GM21515 (cell line): Measurements from ENCODE around the gene TGFA.

Experiments
- ATAC-seq: cut with Tn5 transposase; IDR thresholded peaks from one replicate; pipeline ENCODE4 v1.9.1; 2021; ENCODE audit not compliant: unreplicated experiment

The TGFA gene

GRCh38 chr2:70525032-70525431, 28.6 kb downstream of the TGFA start:
- ATAC-seq, result no peak

DNA sequence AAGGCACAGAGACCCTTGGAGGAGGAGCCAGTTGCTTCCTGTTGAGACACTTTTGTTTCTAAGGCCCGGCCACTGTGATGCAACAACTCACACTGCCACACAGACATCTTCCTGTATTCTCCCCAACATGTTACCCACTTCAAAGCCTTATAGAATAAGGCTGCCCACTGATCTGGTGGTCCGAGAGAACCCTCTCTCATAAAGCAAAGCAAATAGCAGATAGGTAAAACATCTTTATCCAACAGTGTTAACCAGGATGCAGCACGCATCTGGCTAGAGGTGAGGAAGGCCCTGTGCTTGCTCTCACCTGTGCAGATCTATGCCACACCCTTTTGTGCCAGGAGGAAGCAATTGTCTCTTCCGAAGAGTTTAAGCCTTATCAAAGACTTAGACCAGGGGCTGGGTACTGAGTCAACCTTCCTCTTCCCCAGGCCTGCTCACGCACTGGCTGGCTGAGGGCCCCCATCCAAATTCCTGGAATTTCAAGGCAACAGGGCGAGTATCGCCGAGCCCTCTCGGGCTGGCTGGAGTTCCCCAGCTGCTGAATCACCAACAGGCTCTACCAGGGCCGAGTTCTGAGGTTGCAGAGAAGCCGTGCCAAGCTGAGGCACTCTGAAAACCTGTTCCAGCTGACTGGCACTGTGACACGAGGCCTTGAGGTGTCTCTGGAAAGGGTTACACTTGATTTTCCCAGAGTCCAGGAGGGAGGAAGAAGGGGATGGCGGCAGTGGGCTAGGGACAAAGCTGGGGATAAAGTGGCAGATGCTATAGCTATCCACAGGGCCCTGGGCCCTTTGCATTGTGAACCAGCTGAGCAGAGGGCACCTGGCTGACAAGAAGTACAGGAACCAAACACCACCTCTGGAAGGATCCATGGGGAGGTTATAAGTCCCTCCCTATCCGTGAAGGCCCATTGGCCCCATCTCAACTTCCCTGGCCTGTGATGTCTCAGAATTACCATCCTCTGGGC, 29.3 kb downstream of the TGFA start:
- ATAC-seq, result no peak

DNA sequence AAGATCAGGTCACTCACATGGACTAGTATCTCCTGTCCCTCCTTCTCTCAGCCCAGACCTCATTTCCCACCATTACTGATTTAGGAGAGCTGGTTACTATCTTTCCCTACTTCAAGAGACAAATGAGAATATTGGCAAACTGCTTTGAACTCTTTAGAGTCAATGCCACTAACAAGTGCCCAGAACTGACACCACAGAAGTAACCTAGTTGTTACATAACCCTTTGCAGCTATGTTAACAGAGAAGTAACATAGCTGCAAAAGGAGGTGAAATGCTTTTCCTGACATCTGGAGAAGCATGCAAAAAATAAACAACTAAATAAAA, 30.0 kb downstream of the TGFA start:
- no peak for ATAC-seq

DNA sequence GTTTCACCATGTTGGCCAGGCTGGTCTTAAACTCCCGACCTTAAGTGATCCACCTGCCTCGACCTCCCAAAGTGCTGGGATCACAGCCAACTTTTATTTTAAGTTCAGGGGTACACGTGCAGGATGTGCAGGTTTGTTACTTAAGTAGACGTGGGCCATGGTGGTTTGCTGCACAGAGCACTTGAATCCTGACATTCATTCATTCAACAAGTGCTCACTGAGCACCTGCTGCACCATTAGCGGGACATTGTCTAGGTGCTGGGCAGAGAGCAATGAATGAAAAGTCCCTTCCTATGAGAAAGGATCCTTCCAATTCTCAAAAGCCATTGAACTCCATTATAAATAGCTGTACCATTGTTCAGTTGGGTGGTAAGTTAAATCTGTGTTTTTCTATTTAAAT, 31.0 kb downstream of the TGFA start:
- no peak for ATAC-seq

- no peak for ATAC-seq
These were observed 32.8 kb downstream of the TGFA start for GRCh38 chr2:70520825-70521224.

GRCh38 chr2:70519453-70519852, 34.2 kb downstream of the TGFA start:
- ATAC-seq, result no peak

GRCh38 chr2:70518557-70518956, 35.1 kb downstream of the TGFA start:
- no peak for ATAC-seq

DNA sequence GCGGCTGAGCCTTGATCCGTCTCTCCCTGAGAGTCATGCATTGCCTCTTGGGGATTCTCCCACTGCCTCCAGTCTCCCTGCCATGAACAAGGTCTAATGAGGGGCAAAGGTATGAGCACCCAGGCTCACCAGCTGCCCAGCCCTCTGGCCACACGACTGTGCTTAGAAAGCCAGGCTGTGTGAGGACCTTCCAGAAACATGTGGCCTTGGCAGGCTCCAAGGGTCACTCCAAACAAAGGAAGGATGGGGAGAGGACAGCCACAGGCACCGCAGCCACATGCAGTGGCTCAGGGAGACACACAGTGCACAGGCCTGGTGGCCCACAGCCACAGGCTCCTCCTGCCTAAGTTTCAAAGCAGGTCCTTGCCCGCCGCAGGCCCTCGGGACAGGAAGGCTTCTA, 35.8 kb downstream of the TGFA start:
- ATAC-seq, result no peak

DNA sequence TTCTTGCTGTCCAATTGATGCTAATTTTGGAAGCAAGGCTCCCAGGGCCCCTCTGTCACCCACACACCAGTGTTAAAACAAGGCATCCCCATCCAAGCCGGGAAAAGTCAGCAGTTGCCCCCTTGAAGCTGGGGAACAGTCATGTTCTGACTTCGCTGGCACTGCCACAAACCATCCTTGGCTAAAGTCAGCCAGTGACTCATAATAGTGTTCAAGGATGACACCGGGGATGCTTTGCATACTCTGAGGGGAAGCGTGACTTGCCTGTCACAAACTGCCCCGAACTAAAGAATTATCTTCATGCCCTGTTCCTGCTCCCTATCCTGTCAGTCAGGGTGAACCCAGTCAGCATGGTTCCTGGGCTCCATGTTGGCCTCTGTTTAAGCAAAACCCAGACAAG, 37.0 kb downstream of the TGFA start:
- peak; percentile 86 for ATAC-seq

DNA sequence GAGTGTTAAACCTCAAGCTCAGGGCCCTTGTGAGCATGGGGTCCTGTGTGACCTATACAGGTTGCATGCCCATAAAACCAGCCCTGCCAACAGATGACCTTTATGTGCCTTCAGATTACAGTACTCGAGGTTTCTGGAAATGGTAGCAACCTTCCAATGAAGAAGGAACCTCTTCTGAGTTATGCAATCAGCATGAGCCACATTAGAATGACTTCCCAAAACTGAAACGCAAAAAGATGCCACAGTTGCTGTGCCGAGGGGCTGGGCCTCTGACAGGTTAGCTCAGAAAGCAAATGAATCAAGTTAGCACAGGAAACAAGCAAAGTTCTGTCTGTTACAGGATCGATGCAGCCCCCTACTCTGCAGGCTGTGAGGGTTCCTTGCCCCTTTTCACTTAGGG, 37.7 kb downstream of the TGFA start:
- no peak for ATAC-seq

- no peak for ATAC-seq
These were observed 39.0 kb downstream of the TGFA start for GRCh38 chr2:70514612-70515055.

GRCh38 chr2:70513738-70514137, 39.9 kb downstream of the TGFA start:
- no peak for ATAC-seq

- no peak for ATAC-seq
These were observed 41.5 kb downstream of the TGFA start for GRCh38 chr2:70511971-70512729.

- ATAC-seq, result no peak
These were observed 43.3 kb downstream of the TGFA start for GRCh38 chr2:70510313-70510712.

DNA sequence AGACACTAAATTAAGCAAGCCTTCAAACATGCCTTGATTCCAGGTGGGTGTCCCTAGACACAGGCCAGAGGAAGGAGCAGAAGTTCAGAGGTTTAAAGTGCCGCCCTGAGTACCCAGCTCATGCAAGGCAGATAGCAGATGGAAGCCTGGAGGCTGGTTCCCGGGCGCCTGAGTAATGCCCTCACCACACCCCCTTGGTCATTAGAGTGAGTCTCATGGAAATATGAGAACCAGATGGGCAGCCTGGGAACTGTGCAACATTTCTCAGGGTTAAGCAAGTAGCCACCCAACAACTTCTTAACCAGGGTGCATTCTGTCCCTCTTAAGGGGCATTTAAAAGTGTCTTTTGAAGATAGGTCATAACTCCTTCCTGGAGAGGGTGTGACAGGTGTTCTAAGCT, 44.1 kb downstream of the TGFA start:
- ATAC-seq, result no peak

- no peak for ATAC-seq
These were observed 44.7 kb downstream of the TGFA start for GRCh38 chr2:70508711-70509462.

DNA sequence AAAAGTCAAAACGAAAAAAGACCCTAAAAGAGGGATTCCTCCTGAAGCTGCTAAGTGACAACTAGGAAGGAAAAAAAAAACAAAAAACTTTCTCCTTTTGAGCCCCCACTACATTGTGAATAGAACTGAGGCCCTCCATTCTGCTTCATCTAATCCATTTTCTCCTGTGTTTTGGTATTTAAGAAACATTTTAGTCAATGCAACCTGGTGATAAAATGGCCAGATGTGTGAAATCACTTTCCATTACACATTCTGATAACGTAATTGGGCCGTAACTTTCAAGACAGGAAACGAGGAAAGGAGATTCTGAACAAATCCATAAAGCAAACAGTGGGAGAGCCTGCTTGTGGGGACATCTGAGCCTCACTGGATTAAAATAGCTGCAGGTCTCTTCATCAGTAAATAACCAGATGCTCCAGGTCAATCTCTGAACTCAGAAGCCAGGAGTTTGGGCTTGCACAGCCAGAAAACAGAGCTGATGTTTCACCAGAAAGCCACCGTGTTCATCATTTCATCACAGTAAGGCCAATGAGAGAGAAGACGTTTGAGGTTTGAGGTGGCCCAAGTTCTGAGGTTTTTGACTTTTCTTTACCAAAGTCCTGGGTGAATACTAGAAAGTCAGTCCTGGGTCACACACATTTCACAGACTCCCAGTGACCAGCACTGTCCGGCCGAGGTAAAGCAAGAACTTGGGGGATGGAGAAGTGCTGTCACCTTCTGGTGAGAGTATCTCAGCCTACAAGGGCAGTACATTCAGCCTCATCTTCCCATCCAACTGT, 47.8 kb downstream of the TGFA start:
- ATAC-seq, result no peak

GRCh38 chr2:70504750-70505149, 48.9 kb downstream of the TGFA start:
- no peak for ATAC-seq

DNA sequence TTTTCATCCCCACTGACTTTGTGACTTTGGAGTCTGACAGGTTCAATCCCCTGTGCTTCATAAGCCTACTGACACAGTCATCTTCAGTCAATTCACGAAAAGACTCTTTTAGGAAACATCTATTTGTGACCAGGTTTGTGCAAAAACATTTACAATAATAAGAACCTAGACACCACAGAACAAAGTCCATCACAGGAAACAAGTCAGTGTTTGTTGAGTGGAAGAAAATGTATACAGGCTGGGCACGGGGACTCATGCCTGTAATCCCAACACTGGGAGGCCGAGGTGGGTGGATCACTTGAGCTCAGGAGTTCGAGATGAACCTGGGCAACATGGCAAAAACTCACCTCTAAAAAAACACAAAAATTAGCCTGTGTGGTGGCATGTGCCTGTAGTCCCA, 49.7 kb downstream of the TGFA start:
- ATAC-seq, result no peak

GRCh38 chr2:70501728-70502127, 51.9 kb downstream of the TGFA start:
- ATAC-seq, result no peak

DNA sequence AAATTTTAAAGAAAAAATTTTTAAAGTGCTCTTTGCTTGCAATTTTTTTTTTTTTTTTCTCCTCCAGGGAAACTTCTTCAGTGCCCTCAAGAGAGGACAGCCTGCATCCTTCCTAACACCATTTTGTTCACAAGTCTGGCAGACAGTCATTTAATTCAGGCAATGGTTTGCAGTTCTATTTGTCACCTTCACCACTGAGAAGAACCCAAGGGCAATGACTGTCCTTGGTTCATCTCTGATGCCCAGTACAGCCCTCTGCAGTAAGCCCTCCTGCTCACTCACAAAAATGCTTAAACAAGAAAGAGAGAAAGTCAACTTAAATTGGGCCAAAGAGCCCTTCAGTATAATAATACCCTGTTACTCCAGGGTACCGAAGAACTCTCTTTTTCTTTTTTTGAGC, 52.4 kb downstream of the TGFA start:
- no peak for ATAC-seq
